Upper lobe of left lung (tissue), 4 donors: ENCODE measurements around the gene ZC3H7B.

ENCODE experiments used
- CTCF ChIP-seq, 6 experiments: fragments of 450-650 bp in 4 of 6; fragments of 200-600 bp in 2 of 6; sonication (generic) in 2 of 6; IDR thresholded peaks; one replicate each; pipeline ENCODE4 v1.5.1; 2016 to 2019; ENCODE audit warnings: antibody characterized with exemption in 6 of 6
- POLR2A ChIP-seq, 4 donors: fragments of 450-650 bp; IDR thresholded peaks; one replicate each; pipeline ENCODE4 v1.5.1; 2016 to 2017; ENCODE audit warnings: antibody characterized with exemption in 4 of 4, mild to moderate bottlenecking in 2 of 4
- POLR2AphosphoS5 ChIP-seq, 2 donors: sonication (generic); formaldehyde crosslinking; IDR thresholded peaks; one replicate each; pipeline ENCODE4 v1.5.1; 2017; ENCODE audit warnings: antibody characterized with exemption in 2 of 2

DNA sequence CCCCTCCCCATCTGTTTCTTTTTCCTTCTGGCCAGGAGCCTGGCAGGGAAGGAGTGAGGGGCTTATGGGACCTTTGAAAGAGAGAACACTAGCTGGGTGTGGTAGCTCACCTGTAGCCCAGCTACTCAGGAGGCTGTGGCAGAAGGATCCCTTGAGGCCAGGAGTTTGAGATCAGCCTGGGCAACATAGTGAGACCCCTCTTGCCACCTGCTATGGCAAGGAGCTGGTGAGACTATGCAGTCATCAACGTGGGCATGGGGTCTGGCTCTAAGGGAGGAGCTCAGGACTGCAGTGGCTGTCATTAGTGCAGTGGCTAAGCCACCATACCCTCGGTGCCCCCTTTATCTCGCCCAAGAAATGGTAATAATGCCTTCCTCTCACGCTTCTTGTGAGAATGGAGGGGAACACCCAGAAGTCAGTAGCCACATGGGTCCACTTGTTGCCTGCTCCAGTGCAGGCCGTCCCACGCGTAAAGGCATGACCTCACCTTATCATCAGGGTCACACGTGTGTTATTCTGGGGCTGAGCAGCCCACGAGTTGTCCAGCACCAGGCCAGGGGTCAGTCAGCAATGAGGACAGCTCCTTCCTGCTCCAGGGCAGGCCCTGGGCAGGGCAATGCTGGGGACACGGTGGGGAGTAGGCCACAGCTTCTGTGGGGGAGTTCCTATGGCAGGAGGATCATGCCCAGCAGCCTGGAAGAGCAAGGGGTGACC is 52.7 kb downstream of the ZC3H7B start:
- TF ChIP-seq CTCF (IDR thresholded peaks at IDR 0.05) = no peak
- no peak for TF ChIP-seq POLR2AphosphoS5 (IDR thresholded peaks at IDR 0.05)
- no peak for TF ChIP-seq POLR2A (IDR thresholded peaks at IDR 0.05)
